Activated gamma-delta T cell treated with anti-CD3 and anti-CD28 coated beads, Interleukin-2, amount 50 U/mL, for 16 hours (primary cell): ENCODE results near the gene ZBTB20.

Experiments used
- DNase-seq: peaks from one replicate; pipeline ENCODE4 v3.0.0-alpha.2; 2020; ENCODE audit warnings: low read depth

The ZBTB20 gene

DNA sequence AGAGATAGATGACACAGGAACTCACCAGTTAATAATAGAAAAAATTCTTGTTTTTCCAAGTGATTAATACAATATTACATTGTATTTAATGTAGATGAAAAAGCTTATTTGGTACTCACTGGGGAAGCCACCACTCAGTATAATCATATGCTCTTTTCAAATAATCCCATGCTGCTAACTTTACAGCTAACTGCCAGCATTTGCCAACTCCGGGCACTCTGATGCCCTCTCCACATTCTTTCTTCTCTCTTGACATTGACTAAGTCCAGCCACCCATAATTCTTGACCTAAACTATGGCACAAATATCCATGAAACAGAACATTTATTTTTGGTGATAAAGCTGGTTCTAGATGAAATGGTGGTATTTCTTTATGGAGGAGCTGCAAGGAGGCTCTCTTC is 384.9 kb downstream of the ZBTB20 start:
- DNase-seq: no peak

DNA sequence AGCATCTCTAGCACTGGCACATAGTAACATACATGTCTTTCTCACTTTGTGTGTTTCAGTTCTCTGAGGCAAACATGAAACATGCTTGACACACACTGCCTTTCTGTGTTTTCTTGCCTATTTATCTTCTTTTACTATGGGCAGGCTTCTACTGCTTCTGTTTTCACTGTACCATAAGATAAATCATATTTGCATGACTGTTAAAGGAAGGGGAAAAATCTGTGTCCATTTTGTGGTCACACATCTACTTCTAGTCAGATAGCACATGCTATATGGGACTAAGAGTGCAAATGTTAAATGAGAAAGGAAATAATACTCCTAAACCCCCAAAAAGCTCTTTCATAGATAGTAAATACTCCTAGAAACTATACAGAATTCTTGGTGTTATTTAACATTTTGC is 386.4 kb downstream of the ZBTB20 start:
- no peak for DNase-seq

- DNase-seq: no peak
Observed at GRCh38 chr3:114758831-114759699, 388.0 kb downstream of the ZBTB20 start.

GRCh38 chr3:114756506-114757279 is 390.4 kb downstream of the ZBTB20 start:
- no peak for DNase-seq

- no peak for DNase-seq
Observed at GRCh38 chr3:114746502-114746901, 400.6 kb downstream of the ZBTB20 start.

DNA sequence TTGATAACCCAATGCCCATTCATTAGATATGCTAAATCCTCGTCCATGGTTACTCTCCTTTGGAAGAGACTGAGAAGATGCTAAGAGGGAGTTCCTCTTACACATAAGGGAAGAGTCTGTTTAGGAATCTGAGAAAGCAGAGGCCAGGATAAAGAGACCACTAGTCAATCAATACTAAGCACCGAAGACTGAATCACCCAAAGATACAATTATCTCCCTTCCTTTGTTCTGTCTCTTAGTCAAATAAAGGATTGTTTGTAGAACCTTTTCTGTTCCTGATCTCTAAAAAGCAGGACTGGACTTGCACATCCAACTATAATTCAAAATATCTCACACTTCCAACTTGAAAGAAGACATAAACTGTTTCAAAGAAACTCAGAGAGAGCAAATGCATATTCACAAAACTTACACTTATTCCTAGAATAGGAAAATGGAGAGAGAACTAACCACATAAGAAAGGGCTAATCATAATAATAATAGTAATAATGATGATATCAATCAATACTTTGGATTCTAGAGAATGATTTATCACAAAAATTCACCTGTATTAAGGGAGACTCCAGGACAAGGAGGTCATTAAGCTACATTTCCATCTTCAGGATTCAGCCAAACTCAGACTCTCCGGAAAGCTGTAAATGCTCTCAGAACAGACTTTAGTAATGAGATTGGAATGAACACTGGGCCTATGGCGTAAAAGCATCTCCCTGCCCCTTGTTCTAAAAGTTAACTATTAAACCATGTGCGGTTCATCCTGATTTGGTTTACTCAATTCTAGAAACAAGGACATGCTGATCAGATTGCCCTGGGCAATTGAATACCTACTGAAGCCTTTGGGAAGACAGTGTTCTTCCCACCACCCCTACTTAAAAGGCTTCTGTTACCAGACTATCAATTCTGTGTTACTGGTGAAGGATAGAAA is 401.5 kb downstream of the ZBTB20 start:
- DNase-seq: no peak

DNA sequence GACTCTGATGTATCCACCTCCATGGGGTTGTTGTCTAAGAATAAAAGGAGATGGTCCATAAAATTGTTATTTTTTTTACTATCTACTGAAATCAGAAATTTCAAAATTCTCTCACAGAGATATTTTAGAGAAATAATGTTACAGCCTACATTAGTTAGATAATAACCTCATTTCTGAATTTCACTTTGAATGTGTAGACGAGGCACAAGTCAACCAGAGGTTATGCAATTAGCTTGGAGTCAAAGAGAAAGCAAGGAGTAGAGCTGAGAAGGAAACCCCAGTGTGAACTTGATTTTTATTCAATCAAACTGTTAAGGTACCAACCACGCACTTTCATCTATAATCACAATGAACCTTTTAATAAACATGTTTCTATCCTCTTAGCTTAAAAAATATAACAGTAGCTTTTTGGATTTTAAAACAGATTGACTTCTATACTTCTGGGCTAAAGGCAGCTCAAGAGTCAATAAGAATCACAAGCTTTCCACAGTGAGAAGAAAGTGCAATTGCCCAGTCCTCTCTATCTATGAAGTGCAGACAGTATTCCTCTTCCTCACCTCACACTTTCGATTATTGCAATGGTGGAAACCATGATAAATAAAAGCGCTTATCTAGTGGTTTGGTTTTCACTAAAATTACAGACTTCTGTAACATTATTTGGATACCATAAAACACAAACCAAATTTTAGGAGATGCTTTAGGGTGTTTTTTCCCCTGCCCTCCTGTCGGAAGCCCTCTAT is 403.2 kb downstream of the ZBTB20 start:
- no peak for DNase-seq

DNA sequence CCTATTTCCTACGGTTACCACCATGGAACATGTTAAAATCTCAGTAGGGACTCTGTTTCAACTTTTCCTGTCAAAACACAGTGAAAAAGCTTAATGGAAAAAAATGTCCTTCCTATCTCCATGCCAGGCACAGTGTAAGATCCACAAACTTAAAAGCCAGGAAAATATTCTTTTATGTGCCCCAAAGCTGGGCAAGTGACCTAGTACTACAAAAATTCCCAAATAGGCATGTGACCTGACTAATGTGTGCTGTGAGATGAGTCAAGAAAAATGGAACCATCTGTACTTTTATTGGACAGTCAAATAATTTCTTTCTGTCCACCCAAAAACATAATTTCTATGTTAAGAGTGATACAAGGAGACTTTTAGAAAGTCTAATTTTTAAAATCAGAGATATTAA is 406.0 kb downstream of the ZBTB20 start:
- DNase-seq: no peak

DNA sequence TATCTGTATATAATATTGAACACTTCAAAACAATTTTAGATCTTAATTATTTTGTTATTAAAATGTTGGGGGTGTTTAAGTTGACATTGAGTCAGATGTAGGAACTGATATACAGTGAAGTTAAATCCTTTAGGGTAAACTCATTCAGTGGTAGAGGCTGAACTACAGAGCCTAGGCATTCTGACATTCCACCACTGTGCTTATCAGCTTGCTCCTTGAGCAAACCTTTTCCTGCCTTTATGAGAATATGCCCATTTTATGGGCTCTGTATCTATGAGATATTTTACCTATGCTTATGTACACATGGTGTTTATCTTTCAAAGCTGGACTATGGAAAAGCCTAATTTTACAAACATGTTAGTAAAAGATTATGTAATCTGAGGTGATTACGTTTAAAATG is 407.5 kb downstream of the ZBTB20 start:
- no peak for DNase-seq

- DNase-seq: no peak
Observed at GRCh38 chr3:114732353-114732752, 414.7 kb downstream of the ZBTB20 start.

DNA sequence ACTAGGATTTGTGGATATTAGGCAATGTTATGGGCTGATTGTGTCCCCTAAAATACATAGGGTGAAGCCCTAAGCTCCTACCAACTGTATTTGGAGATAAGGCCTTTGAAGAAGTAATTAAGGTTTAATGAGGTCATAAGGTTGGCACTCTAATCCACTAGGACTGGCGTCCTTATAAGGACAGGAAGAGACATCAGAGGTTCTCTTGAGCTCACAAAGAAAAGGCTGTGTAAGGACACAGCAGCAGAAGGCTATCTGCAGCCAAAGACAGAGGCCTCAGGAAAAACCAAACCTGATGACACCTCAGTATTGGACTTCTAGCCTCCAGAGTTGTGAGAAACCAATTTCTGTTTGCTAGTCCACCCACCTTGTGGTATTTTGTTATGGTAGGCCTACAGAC is 416.7 kb downstream of the ZBTB20 start:
- no peak for DNase-seq

GRCh38 chr3:114727373-114727772 is 419.7 kb downstream of the ZBTB20 start:
- DNase-seq: no peak

DNA sequence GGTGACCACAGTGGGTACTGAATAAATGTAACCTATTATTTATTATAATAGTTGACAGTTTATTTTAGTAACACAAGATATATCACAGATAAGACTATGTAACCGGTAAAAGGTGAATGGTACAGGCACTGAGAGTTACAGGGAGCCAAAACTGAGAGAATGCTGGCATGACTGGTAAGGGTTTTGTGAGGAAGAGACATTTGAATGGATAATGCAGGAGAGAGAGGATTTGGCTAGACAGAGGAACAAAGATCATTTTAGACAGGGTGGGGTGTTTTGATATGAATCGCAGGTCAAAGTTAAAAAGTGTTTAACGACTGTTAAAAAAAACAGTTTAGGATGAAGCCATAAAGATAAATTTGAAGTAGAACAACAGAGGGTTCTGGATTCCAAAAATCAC is 421.1 kb downstream of the ZBTB20 start:
- no peak for DNase-seq

GRCh38 chr3:114722530-114722929 is 424.6 kb downstream of the ZBTB20 start:
- no peak for DNase-seq

- DNase-seq: no peak
Observed at GRCh38 chr3:114721864-114722263, 425.2 kb downstream of the ZBTB20 start.

GRCh38 chr3:114721209-114721608 is 425.9 kb downstream of the ZBTB20 start:
- no peak for DNase-seq

GRCh38 chr3:114718898-114719210 is 428.2 kb downstream of the ZBTB20 start:
- DNase-seq: no peak

DNA sequence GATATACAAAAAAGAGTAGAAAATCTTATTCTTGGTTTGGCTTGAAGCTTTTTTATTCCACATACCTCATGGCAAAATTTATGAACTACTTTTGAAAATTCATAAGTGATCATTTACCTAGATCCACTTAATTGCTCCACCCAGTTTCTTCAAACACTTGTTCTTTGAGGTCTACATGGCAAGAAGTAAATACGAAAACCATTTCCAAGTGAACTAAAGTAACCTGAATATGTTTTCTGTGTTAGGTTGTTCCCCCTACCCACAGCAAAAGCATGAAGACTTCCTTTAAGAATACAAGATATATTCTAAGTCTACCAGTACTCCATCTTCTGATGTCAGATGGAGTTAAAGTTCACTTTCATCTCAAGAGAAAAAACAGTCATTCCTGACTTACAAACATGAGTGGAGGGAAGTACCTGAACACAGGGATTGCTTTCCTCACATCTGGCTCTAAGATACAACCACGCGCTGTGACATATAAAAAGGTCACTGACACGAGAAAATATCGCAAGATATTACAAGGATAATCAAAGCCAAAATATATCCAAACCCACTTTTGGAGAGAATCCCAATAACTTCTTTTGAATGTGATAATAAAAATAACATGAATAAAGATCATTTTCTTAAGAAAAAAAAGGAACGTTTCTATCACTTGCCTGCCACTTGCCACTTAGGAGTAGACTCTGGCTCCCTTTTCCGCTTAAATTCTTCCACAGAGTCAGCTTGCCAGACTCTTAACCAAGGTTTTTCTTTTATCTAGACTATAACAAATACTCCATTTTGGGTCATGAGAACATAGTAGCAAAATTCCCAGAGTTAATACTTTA is 428.8 kb downstream of the ZBTB20 start:
- DNase-seq: no peak

DNA sequence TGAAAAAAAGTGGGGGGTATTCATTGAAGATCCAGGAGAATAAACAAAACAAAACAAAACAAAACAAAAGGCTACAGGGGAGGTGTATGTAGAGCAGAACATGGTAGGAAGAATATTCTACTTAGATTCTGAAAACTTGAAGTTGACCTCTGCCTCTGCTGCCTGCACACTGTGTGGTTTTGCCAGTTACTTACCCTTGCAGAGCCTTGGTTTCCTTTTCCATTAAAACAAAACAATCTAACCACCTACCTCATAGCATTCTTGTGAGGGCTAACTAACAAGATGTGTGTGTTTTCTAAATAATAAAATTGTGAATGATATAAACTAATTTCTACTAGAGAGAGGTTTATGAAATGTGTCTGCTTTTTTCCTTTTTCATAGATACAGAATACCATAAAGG is 430.2 kb downstream of the ZBTB20 start:
- DNase-seq: no peak

GRCh38 chr3:114716126-114716525 is 431.0 kb downstream of the ZBTB20 start:
- DNase-seq: no peak

GRCh38 chr3:114714957-114715460 is 432.1 kb downstream of the ZBTB20 start:
- DNase-seq: no peak
